OCI-M2 (cell line): ENCODE results near the gene EPHB2.

Experiments used
- DNase-seq: peaks from one replicate; lab custom pipeline; 2025; ENCODE audit not compliant: unreplicated experiment; lab: John Stamatoyannopoulos, UW

EPHB2 gene

GRCh38 chr1:22908880-22909426 lies 198.3 kb downstream of the EPHB2 start:
- no peak for DNase-seq

GRCh38 chr1:22910286-22910685 lies 199.6 kb downstream of the EPHB2 start:
- no peak for DNase-seq

- no peak for DNase-seq
Measured at GRCh38 chr1:22910986-22911651, 200.5 kb downstream of the EPHB2 start.

- DNase-seq, result no peak
Measured at GRCh38 chr1:22912311-22912710, 201.7 kb downstream of the EPHB2 start.

GRCh38 chr1:22913421-22914141 lies 202.9 kb downstream of the EPHB2 start:
- DNase-seq, result no peak

- no peak for DNase-seq
Measured at GRCh38 chr1:22914156-22914555, 203.5 kb downstream of the EPHB2 start.

- no peak for DNase-seq
Measured at GRCh38 chr1:22914633-22915217, 204.1 kb downstream of the EPHB2 start.

GRCh38 chr1:22915231-22915630 lies 204.6 kb downstream of the EPHB2 start:
- no peak for DNase-seq

- DNase-seq, result no peak
Measured at GRCh38 chr1:22915816-22916470, 205.3 kb downstream of the EPHB2 start.

GRCh38 chr1:22916471-22916820 lies 205.8 kb downstream of the EPHB2 start:
- no peak for DNase-seq

GRCh38 chr1:22917989-22918388 lies 207.3 kb downstream of the EPHB2 start:
- no peak for DNase-seq

- DNase-seq, result no peak
Measured at GRCh38 chr1:22918644-22919043, 208.0 kb downstream of the EPHB2 start.

- no peak for DNase-seq
Measured at GRCh38 chr1:22919341-22920025, 208.8 kb downstream of the EPHB2 start.

- DNase-seq, result no peak
Measured at GRCh38 chr1:22920026-22920733, 209.5 kb downstream of the EPHB2 start.

GRCh38 chr1:22920734-22921451 lies 210.3 kb downstream of the EPHB2 start:
- DNase-seq, result no peak

- DNase-seq, result no peak
Measured at GRCh38 chr1:22921452-22922126, 210.9 kb downstream of the EPHB2 start.

GRCh38 chr1:22922640-22923039 lies 212.0 kb downstream of the EPHB2 start:
- DNase-seq, result no peak

- DNase-seq, result no peak
Measured at GRCh38 chr1:22925111-22925510, 214.5 kb downstream of the EPHB2 start.

- DNase-seq, result no peak
Measured at GRCh38 chr1:22930240-22930912, 219.7 kb downstream of the EPHB2 start.
